GM18951 (cell line): ENCODE data around the gene FEZ2.

Source experiments
- POLR2A ChIP-seq: IDR thresholded peaks from 4 replicates; pipeline ENCODE4 v1.6.1; 2011; ENCODE audit warnings: mild to moderate bottlenecking; ENCODE audit not compliant: insufficient read length, insufficient read depth; ENCODE audit errors: extremely low read depth
- in situ Hi-C: fragments of 300-500 bp; cut with MboI; formaldehyde crosslinking; loops from one replicate; pipeline ENCODE4 v1.12.0; 2022; ENCODE audit warnings: low sequenced_read_pairs, mixed read lengths, inconsistent platforms; ENCODE audit not compliant: unreplicated experiment

Gene FEZ2, protein sequence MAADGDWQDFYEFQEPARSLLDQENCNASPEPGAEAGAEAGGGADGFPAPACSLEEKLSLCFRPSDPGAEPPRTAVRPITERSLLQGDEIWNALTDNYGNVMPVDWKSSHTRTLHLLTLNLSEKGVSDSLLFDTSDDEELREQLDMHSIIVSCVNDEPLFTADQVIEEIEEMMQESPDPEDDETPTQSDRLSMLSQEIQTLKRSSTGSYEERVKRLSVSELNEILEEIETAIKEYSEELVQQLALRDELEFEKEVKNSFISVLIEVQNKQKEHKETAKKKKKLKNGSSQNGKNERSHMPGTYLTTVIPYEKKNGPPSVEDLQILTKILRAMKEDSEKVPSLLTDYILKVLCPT

DNA sequence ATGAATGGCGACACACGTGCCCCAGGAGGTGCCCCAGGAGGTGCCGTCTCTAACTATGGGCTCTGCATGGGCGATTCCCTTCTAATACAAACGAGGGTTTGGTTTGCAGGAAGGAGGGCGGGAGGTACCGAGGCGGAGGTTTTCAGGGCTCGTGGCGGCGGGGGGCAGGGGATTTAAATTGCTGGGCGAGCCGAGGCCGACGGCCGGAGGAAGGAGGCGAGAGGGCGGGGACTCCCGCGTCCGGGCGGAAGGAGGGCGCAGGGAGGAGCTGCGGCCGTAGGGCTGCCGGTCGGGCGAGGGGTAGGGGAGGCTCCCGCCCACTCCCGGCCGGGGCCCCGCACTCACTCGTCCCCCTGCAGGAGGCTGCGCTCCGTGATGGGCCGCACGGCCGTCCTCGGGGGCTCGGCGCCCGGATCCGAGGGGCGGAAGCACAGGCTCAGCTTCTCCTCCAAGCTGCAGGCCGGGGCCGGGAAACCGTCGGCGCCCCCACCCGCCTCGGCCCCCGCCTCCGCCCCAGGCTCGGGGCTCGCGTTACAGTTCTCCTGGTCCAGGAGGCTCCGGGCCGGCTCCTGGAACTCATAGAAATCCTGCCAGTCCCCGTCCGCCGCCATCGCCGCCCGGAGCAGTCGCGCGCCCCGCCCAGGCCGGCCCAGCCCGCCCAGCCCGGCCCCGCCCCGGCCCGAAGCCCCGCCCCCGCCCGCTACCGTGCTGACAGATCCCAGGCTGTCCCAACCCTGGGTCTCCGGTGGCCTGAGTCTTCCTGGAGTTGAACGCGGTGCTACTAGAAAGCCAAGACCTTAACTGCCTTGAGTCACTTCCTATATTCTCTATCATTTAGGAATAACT is at the start of gene FEZ2:
TSS of gene FEZ2 (minus strand) at position 637 of the 846 bp plus-strand sequence. CDS start at position 611, 26 bp downstream.
- TF ChIP-seq POLR2A, result peak; percentile 70
- in situ Hi-C loops, result no loop called here

DNA sequence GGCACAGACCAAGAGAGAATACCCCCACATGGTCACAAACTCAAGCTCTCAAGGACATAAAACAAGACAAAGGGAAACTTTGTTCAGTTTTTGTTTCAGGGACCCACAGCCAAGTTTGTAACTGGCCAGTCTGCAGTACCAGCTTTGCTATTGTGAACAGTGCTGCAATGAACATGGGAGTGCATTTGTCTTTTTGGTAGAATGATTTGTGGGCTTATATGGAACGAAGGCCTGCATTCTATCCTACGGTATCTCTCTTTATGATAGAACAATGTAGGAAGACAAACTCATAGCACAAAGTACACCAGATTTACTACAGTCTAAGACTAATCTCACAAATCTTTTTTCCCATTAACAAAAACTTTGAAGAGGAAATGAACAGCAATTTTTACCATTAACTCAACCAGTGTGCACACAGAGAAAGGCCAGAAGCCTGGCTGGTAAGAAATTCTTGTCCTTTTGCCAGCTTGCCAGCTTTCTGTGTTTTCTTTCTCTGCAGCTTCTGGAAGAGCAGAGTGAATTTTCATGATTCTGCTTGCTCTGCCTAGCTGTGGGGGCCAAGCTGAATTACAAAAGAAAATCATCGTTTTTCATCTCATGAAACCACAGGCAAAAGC is 37.1 kb upstream of the FEZ2 start:
- in situ Hi-C loops, result no loop called here
- no peak for TF ChIP-seq POLR2A

DNA sequence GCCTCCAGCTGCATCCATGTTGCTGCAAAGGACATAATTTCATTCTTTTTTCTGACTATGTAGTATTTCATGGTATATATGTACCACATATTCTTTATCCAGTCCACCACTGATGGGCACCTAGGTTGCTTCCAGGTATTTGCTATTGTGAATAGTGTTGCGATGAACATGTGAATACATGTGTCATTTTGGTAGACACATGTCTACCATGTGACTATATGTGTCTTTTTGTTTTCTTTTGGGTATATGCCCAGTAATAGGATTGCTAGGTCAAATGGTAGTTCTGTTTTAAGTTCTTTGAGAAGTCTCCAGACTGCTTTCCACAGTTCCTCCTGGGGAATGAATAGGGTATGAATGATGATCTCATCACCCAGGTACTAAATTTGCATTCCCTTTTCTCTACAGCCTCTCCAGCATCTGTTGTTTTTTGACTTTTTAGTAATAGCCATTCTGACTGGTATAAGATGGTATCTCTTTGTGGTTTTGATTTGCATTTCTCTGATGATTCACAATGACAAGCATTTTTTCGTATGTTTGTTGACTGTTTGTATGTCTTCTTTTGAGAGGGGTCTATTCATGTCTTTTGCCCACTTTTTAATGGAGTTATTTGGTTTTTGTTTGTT is 35.6 kb upstream of the FEZ2 start:
- no peak for TF ChIP-seq POLR2A
- in situ Hi-C loops, result no loop called here

DNA sequence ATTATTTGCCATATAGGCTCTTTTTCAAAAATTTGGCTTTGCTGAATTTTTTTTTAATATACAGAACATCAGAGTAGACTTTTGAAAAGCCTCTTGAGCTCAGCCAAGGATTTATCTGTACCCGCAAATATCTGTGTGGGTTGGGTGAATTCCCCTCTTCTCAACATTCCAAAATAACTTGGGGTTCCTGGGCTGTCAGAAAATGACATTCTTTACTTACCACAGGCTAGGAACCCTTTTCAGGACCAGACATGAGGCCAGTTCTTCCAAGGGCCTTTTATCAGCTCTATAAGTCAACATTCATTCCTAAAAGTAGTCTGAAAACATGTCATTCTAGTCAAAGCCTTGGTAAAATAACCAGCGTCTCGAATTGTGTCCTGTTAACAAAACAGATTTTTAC is 28.8 kb upstream of the FEZ2 start:
- in situ Hi-C loops, result no loop called here
- no peak for TF ChIP-seq POLR2A

DNA sequence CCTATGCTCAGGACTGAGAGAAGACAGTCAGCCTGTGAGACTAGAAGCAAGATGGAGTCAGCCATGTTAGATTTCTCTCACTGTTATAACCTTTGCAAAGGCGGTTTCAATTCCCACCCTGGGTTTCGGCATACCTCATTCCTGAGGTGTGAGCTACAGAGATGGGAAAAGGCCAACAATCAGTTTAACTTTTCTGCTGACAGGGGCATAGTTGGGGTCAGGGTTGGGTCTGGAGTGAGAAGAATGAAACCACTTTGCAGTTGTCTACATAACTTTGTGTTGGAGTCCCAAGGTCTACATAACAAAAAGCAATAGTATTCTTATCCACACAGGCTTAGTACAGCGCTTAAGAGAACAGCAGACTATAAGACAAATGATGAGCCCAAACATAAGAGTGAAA is 28.1 kb upstream of the FEZ2 start:
- no peak for TF ChIP-seq POLR2A
- in situ Hi-C loops, result no loop called here

DNA sequence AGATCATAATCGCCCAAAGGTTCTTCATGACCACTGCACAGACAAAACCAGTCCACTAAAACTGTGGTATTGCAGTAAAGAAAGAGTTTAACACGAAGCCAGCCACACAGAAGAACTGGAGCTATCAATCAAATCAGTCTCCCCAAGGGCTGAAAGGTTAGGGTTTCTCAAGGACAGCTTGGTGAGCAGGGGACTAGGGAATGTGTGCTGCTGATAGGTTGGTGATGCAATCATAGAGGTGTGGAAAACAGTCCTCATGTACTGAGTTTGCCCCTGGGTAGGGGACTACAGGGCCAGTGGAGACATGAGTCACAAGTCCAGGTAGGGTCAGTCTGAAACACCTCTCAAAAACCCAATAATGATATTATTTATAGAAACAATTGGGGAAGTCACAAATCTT is 27.3 kb upstream of the FEZ2 start:
- in situ Hi-C loops, result no loop called here
- TF ChIP-seq POLR2A, result no peak

DNA sequence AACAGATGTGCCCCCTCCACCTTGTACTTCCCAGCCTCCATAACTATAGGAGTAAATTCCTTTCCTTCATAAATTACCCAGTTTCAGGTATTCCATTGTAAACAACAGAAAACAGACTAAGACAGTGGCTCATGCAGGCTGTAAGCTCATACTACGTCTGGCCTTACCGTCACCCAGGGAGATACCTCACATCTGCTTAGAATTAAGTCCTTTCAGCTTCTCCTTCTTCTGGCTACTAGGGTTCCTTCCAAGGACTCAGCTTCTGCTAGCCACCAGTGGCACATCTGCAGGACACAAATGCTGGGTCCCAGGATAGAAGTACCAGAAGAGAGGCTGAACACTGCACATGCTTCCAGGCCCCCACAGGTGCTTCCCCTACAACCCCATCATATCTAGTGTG is 22.4 kb upstream of the FEZ2 start:
- TF ChIP-seq POLR2A, result no peak
- in situ Hi-C loops, result no loop called here

DNA sequence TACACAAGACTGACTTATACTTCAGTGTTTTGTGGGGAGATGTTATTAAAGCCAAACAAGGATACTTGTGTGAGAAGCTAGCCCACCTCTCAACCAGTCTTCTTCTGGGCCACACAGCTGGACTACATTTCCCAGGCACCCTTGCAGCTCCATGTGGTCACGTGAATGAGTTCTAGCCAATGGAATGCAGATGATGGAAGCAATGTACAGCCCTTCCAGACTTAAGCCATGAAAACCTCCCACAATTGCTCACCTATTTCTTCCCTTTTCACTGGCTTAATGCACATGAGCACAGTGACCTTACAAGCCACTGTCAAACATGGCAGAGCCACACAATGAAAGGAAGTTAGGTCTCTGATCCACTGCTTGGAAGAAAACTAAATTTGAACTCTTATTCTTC is 20.4 kb upstream of the FEZ2 start:
- no peak for TF ChIP-seq POLR2A
- in situ Hi-C loops, result no loop called here

DNA sequence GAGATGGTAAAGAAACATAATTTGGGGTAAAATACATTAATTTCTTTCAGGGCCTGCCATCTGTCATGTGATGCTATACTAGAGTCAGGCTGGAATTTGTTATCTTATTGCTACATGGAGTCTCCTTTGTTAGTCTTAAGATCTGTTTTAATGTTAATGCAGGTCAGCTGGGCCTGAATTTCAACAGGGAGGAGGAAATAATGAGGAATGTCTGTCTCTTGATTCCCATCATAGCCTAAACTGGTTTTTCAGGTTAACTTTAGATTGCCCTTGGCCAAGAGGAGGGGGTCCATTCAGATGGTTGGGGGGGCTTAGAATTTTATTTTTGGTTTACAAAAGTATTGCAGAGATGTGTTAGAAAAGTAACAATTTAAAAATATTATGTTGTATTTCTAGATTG is 19.0 kb upstream of the FEZ2 start:
- no peak for TF ChIP-seq POLR2A

DNA sequence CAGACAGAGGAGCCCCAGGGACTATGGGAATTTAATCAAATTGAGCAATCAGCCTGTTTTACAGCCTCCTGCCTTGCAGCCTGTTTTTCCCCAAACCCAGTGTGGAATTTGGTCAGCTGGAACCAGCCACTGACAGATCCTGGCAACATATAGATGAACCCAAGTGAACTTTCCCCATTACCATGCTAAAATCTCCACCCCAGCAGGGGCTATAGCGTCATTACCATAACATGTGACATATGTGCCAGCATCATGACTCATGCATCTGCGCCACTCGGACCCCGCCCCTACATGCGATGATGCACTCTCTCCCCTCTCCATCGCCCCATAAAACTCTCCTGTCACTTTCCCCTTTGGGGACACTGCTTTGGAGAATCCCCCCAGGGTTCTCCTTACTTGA is 17.3 kb upstream of the FEZ2 start:
- TF ChIP-seq POLR2A, result no peak
- in situ Hi-C loops, result no loop called here

More for the DNA sequence above, 19.0 kb upstream of the FEZ2 start:
- in situ Hi-C loops, result no loop called here

DNA sequence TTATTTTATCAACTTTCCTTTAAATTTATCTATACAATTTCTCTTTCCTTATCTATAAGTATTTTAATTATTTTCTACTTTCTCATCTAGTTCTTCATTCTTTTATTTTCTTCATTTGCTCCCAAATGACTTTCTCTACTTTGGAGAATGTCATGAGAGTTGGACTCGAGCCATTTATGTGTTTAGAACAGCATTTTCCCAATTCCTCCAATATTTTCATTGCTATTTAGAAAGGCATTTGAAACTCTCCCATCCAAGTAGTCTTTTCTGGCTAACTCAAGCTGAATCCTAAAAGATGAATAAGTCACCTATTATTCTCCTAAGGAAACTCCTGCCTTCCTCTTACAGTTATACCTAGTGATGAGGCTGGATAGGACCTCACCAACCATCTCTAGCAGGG is 15.8 kb upstream of the FEZ2 start:
- TF ChIP-seq POLR2A, result no peak
- in situ Hi-C loops, result no loop called here

DNA sequence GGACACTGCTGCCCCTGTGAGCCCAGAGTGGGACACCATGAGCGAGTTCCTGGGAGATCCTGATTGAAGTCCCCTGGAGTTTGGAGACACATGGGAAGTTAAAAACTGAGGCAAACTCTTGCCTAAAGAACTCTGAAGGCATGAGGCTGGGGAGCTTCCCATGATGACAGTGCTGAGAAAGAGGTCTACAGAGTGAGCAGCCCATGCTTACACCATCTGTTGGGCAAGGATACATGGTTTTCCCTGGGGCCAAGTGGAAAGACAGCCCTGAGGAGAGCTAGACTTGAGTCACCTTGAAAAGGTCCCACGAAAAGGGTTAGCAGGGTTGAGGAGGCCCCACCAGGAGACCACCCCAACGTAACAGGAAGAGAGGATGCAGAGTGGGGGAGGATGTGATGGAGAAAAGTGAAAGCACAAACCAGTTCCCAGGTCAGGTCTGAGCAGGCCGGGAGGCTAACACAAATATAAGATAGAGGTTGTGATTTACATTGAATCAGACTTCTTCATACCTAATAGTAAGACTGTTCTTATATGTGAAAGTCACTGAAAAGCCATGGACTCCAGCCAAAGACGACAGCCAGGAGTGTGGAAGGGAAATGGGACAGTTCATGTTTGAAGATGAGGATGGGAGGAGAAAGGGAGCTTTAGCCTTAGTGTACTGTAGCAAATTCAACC is 13.5 kb upstream of the FEZ2 start:
- in situ Hi-C loops, result no loop called here
- TF ChIP-seq POLR2A, result no peak

DNA sequence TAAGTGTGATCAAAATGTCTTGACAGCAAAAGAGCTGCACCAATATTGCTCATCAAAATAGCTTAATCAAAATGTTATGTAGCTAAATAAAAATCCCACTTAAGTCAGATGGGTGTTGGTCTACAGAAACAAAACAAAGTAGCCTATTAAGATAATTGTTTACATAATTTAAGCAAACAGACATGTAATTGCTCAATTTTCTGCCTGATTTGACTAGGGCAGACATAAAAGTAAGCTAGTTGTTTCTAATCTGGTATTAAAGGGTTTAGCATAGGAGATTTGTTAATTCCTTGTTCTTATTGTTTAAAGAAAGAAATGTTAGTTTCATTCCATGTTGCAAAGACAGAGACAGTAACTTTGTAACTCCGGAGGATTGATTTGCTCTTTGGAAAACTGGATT is 11.5 kb upstream of the FEZ2 start:
- no peak for TF ChIP-seq POLR2A
- in situ Hi-C loops, result no loop called here
